GM18951 (cell line): ENCODE results near the gene TIFAB.

ENCODE experiments used
- POLR2A ChIP-seq: IDR thresholded peaks from 4 replicates; pipeline ENCODE4 v1.6.1; 2011; ENCODE audit warnings: mild to moderate bottlenecking; ENCODE audit not compliant: insufficient read length, insufficient read depth; ENCODE audit errors: extremely low read depth
- in situ Hi-C: fragments of 300-500 bp; cut with MboI; formaldehyde crosslinking; loops from one replicate; pipeline ENCODE4 v1.12.0; 2022; ENCODE audit warnings: low sequenced_read_pairs, mixed read lengths, inconsistent platforms; ENCODE audit not compliant: unreplicated experiment

TIFAB gene

DNA sequence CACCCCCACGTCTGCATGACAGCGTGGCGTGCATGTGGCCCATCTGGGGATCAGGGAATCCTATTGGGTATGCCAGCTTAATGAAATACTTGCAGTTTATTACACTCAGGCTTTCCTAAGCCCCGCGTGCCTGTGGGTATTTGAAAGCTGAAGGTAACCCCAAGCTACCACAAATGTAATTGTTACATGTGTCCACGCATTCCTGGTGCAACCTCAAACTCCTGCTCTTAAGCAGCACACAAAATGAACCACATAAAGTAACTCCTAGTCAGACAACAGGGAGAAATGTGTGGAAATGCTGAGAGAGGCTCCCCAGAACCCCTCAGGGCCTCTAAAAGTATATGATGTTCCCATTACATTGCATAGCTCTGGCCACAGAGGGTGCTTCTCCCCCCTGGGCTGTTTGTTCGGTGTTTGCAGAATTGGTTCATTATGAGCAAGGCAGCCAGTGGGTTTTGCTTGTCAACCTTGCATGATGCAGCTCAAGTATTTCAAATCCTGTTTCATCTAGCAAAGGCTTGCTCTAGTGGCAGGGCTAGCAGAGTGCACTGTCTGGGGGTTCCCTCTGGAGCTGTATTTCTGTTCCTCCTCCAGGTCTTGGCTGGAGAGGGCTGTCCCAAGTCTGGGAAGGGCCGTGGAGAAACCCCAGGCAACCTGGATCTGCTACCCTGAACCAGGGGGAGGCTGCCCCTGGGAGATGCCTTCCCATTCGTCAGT is 3.2 kb downstream of the TIFAB start:
- TF ChIP-seq POLR2A: no peak
- in situ Hi-C loops: no loop called here

DNA sequence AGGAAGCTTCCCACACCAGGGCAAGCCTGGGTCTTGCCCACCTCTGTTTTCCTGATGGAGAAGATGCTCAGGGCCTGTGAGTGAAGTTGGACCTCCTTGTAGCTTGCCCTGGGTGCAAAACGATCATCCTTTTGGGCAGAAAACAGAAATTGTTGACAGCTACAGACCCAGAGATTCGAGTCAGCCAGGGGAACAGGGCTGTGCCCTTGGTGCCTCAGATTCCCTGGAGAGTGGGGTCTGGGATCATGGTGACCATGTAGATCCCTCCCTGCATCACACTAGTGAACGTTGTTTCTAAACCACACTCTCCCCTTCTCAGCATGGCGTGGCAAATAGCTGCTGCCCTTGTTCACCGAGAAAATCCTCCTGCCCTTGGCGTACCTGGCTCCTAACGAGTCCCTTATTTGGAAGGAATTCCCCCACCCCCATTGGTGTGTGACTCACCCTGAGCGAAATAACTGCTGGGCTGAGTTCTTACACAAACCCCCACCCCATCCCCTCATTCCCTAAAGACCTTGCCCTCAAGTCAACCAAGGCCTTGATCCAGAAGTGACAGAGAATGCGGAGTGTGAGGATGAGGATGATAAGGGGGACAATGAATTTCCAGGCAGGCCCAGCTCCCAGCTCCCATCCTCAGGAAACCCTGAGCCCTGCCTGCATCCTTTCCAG is 3.9 kb downstream of the TIFAB start:
- in situ Hi-C loops: no loop called here
- no peak for TF ChIP-seq POLR2A

DNA sequence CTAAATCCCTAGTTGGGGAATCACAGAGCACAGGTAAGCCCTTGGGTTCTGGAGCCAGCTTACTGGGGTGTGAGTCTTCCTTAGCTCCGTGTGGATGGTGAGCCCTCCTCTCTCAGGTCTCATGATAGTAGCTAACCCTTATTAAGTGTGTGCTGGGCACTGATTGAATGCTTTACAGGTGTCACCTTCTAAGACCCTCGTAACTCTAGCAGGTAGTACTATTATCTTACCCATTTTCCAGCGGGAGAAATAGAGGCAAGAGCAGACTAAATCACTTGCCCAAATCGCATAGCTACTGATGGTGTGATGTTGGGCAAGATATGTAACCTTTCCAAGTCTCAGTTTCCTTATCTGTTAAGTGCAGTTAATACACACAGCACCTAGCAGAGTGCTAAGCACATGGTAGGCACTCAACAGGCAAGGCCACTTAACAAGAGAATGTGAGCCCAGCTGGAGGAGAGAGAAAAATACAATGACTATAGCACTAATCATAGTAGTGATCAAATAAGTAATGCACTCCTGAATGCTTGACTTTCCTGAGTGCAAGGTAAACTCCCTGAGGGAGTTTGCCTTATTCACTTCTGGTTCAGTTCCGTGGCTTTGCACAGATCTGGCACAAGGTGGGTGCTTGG is 4.7 kb downstream of the TIFAB start, which contains the start of gene DCANP1:
Gene DCANP1 (minus strand): TSS at position 51 of the 632 bp plus-strand sequence. CDS start 240 bp downstream, outside the sequence.
- no peak for TF ChIP-seq POLR2A
- in situ Hi-C loops: no loop called here

DNA sequence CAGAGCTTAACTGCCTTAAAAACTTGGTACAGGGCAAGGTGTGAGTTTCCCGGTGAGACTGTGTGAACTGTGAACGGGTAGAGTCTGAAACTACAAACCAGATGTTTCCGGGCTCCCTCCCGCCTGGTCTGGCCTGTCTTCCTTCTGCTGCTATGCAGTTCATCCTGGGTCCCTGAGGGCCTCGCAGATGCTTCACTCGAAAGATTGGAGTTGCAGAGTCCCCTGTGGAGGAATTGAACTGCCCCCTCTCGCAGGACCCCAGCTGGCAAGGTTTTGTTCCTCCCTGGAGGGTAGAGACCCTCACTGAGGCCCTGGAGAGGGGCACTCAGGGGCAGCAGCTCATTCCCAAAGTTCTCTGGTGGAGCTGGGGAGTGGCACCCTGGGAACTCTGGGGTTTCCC is 5.5 kb downstream of the TIFAB start:
- in situ Hi-C loops: no loop called here
- no peak for TF ChIP-seq POLR2A

DNA sequence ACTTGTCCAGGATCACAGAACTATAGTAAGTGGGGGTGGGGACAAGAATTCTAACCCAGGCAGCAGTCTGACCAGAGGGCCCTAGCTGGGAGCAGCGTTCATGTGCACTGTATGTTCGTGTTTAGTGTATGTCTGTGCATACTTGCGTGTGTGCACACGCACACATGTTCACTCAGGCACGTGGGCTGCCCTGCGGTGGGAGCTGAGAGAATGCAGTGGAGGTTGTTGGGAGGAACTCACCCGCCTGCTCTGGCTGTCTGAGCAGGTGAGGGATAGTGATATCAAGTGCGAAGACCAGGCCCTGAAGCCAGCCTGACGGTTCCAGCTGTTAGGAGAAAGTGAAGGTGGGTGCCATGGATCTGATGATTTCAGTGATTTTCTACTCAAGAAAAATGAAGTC is 5.9 kb downstream of the TIFAB start:
- in situ Hi-C loops: no loop called here
- TF ChIP-seq POLR2A: no peak

DNA sequence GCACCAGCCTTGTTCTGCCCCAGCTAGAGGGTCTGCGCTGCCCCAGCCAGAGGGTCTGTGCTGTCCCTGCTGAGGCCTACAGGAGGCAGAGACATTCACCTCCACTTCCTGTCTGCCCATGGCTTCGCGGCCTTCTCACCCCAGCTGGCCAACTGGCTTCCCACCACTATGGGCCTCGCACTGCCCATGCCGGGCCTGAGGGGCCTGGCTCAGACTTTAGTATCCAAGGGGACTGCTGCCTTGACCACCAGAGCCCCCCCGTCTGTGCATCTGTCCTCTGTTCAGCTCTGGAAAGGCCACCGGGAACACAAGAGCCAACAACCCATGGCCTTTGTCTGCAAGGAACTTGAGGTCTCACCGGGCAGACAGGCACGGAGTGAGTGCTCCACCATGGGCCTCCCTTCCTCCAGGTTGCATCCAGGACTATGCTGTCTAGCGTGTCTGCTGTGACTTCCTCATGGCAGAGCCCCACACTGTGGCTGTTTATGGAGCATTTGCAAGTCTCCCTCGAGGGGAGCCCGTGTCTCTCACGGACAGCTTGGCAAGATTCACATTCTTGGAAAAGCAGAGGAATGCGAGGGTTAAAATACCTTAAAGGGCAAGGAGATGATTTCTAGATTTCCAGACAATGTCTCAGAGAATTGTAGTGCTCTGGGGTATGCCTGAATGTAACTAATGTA is 6.7 kb downstream of the TIFAB start:
- in situ Hi-C loops: no loop called here
- no peak for TF ChIP-seq POLR2A

DNA sequence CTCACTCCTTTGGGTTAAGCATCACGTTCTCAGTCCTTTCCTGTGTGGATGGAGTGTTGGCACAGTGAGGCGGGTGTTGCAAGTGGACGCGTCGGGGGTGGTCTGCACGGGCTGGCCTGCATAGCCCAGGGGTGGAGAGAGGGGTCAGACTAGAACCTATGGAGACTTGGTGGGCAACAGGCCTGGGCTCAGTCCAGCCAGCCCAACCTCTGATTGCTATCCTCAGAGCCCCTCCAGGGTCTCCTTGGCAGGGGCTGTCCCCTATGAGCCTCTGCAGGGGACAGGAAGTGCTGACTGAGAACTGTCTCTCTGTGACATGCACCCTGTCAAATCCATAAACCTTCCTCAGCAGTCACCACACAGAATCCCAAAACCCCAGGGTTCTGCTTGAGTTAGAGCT is 7.3 kb downstream of the TIFAB start:
- in situ Hi-C loops: no loop called here
- no peak for TF ChIP-seq POLR2A

DNA sequence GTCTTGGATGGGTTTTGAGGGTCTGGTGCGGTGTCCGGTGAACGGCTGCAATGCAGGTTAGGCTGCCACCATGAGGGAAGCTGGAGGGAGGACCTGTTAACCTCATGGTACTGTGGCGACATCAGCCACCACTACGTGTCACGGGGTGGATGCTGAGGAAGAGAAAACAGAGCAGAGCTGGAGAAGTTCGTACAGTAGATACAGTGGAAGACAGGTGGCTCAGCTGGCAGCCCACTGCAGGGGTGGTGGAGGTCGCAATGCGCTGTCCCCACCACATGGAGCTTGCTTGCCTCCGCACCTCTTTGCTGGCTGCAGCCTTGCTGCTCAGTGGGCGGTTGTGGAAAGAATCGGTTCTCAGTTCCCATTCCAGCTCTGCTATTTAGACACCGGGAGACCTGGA is 7.8 kb downstream of the TIFAB start:
- TF ChIP-seq POLR2A: no peak
- in situ Hi-C loops: no loop called here

DNA sequence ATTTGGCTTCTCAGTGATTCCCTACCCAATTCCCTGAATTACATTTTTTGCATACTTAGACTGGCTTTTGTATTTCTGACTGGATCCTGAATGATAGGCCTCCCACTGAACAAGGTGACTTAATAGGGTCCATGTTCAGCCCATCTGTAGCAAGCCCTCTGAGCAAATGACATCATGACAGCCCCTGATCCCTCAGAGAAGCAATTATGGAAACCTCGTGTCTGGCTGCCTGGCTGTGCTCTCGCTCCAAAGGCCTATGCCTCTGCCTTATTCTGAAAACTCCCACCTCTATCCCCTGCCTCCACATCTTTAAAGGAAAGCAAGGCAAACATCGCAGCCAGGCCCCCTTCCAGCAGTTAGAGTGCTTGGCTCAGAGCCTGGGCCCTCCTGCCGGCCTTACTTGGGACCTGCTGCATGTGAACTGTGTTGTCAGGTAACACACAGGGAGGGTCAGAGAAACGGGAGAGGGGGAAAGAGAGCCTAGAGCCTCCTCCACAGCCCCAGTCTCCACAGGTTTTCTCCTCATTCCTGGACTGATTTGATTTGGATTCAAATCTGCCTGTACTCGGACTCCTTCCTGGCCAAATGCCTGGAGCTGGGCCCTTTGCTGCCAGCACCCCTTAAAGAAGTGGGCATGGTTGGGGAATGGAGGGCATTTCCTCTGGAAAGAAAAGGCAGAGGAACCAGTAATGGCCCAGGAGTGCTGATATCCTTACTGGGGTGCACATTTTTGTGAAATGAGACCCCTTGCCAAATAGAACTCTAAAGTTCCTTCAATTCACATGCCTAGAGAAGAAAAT is 8.8 kb downstream of the TIFAB start:
- no peak for TF ChIP-seq POLR2A
- in situ Hi-C loops: no loop called here

DNA sequence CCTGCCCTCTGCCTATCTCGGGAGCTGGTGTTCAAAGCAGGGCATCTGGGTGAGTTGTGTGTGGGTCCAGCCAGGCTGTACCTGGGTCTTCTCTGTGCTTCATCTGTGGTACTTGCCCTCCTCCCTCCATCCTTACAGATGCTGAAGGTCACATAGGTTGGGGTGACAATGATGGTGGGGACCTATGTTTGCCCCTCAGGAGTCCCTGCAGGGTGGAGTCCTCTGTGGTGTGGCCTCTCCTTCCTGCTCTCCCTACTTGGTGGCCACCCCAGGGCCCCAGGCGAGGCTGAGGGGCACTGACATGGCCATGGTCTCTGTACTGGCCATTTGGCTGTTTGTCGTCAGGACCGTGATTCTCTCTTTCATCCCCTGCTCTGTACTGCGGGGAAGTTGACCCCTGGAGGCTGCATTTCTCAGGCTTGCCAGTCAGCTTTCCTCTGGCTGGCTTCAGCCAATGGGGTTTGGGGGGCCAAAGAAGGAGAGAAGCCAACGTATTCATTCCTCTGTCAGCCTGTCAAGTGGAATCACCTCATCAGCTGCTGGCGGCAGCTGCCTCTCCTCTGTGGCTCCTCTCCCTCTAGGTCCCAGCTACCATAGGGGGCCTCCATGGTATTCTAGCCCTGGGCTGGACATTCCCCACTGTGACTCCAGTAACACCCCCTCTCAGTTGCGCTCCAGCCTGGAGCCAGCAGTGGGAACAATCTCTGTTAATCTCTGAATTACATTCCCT is 9.6 kb downstream of the TIFAB start:
- in situ Hi-C loops: no loop called here
- TF ChIP-seq POLR2A: no peak

DNA sequence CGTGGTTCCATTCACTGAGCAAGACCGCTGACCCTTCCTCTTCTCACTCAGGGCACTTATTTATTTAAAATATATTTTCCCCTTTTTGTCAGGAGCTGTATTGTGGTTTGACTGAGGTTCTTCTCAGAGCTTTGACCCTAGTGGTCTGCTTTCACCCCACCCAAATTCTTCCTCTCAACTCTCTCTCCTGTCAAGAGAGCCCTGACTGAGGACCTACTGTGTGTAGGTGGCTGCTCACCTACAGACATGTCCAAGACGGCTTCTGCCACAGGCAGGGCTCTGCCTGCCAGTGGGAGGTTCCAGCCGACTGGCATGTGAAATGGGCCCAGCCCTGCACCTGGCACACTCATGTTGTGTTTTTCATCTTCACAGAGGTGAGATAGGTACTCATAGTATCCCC is 10.2 kb downstream of the TIFAB start:
- TF ChIP-seq POLR2A: no peak
- in situ Hi-C loops: no loop called here

DNA sequence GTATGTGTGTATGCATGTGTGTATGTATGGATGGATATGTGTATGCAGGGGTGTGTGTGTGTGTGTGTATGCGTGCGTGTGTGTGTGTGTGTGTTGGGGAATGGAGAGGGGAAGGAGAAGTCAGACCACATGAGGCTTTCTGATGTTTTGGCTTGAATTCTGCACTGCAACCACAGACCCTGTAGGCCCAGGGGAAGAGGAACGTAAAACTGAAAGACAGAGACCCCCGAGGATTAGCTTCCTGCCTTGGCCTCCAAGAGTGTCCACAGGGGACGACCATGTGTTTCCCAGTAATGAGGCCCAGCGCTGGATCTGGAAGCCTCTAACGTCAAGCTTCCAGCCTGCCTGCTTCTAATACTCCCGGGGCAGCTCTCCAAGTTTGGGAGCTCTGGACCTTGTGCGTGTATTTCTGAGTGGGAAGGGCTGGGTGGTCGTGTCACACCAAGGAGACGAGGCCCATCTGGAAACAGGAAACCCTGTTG is 10.8 kb downstream of the TIFAB start:
- TF ChIP-seq POLR2A: no peak
- in situ Hi-C loops: no loop called here
